ENCODE measurements around the gene LANCL1.
A peak's percentile ranks its signal among the peaks of the same experiment; 100 is the strongest.
"Not testable (repeated sequence)": the region's sequence is repeated elsewhere in the genome, so short reads cannot be mapped to it uniquely, and the experiment has no call there.

The LANCL1 gene

GRCh38 chr2:210458395-210458794, 18.2 kb downstream of the LANCL1 start:
- DNase-seq, result no peak

GRCh38 chr2:210456571-210456970, 20.0 kb downstream of the LANCL1 start:
- DNase-seq, result no peak

GRCh38 chr2:210454336-210454735, 22.2 kb downstream of the LANCL1 start:
- DNase-seq, result no peak

- no peak for DNase-seq
Observed at GRCh38 chr2:210452194-210452593, 24.4 kb downstream of the LANCL1 start.

- DNase-seq, result not testable (repeated sequence)
Observed at GRCh38 chr2:210450942-210451341, 25.6 kb downstream of the LANCL1 start.

GRCh38 chr2:210445732-210446131, 30.8 kb downstream of the LANCL1 start:
- DNase-seq, result no peak

- peak; percentile 33 for DNase-seq
Observed at GRCh38 chr2:210445116-210445707, 31.3 kb downstream of the LANCL1 start.

GRCh38 chr2:210443527-210443926, 33.0 kb downstream of the LANCL1 start:
- no peak for DNase-seq

GRCh38 chr2:210442878-210443277, 33.7 kb downstream of the LANCL1 start:
- DNase-seq, result no peak

GRCh38 chr2:210442457-210442856, 34.1 kb downstream of the LANCL1 start:
- no peak for DNase-seq

GRCh38 chr2:210440206-210440605, 36.4 kb downstream of the LANCL1 start:
- DNase-seq, result no peak

GRCh38 chr2:210435439-210435838, 41.1 kb downstream of the LANCL1 start:
- DNase-seq, result no peak

GRCh38 chr2:210432633-210433032, 43.9 kb downstream of the LANCL1 start:
- no peak for DNase-seq

- no peak for DNase-seq
Observed at GRCh38 chr2:210429403-210430137, 47.0 kb downstream of the LANCL1 start.

GRCh38 chr2:210428393-210429179, 48.0 kb downstream of the LANCL1 start:
- no peak for DNase-seq

- not testable (repeated sequence) for DNase-seq
Observed at GRCh38 chr2:210427309-210427708, 49.2 kb downstream of the LANCL1 start.

- no peak for DNase-seq
Observed at GRCh38 chr2:210422366-210422765, 54.2 kb downstream of the LANCL1 start.

GRCh38 chr2:210421916-210422315, 54.6 kb downstream of the LANCL1 start:
- DNase-seq, result no peak

GRCh38 chr2:210412660-210413059, 63.9 kb downstream of the LANCL1 start:
- DNase-seq, result no peak

GRCh38 chr2:210410542-210410941, 66.0 kb downstream of the LANCL1 start:
- DNase-seq, result no peak

- no peak for DNase-seq
Observed at GRCh38 chr2:210399440-210400041, 77.0 kb downstream of the LANCL1 start.

- DNase-seq, result no peak
Observed at GRCh38 chr2:210392469-210392881, 84.1 kb downstream of the LANCL1 start.

- no peak for DNase-seq
Observed at GRCh38 chr2:210389856-210390255, 86.7 kb downstream of the LANCL1 start.

Measured in CD4-positive, alpha-beta T cell treated with Interleukin-21 for 1 hour (primary cell).